ENCODE results near the gene ABHD3. TPM values are rescaled to one million over a fixed set of nuclear protein-coding genes. Genes with fewer than 3 reads are reported as not detected.
"Not testable (repeated sequence)": the region's sequence is repeated elsewhere in the genome, so short reads cannot be mapped to it uniquely, and the experiment has no call there.

The ABHD3 gene, protein sequence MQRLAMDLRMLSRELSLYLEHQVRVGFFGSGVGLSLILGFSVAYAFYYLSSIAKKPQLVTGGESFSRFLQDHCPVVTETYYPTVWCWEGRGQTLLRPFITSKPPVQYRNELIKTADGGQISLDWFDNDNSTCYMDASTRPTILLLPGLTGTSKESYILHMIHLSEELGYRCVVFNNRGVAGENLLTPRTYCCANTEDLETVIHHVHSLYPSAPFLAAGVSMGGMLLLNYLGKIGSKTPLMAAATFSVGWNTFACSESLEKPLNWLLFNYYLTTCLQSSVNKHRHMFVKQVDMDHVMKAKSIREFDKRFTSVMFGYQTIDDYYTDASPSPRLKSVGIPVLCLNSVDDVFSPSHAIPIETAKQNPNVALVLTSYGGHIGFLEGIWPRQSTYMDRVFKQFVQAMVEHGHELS
- total RNA-seq, result 50.5 and 53.6 TPM in 2 replicates

DNA sequence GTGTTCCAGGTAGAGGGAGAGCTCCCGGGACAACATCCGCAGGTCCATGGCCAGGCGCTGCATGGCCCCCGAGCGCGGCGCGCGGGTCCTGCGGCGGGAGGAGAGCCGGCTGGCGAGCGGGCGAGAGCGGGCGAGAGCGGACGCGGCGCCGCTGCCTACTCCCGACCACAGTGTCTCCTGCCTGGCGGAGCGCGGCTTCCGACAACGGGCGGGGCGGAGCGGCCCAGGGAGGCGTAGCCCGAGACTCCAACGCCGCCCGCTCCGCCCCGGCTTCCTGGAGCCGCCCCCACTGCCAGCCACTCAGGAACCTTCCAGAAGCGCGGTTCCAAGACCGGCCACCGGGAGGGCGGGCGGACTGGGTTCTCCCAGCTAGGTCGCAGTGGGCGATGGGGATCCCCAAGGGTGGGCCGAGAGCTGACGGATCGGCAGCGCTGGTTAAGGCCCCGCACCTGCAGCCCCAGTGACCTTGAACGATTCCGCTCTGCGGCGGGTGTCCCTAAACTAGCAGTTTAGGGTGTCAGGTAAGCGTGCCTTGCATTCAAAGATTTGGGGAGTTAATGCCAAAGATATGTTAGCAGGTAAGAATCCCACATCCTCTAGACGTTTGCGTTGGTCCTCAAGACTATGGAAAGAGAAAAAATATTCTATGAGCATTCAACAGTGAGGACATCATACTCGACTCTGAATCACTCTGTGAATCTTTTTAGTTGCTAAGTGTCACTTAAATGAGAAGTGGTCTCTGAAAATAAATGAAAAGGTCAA is at the start of gene ABHD3:
Gene ABHD3, minus strand, starts transcription at position 172 of the 762 bp plus-strand sequence. Its CDS starts 109 bp downstream, at position 63.
- intact Hi-C loops (cut with micrococcal nuclease), result loop anchor here (1.0 kb wide), 5 partner anchors 22 to 593 kb away; partner anchors contain the start of genes ESCO1, MIB1, ROCK1 and SNRPD1

DNA sequence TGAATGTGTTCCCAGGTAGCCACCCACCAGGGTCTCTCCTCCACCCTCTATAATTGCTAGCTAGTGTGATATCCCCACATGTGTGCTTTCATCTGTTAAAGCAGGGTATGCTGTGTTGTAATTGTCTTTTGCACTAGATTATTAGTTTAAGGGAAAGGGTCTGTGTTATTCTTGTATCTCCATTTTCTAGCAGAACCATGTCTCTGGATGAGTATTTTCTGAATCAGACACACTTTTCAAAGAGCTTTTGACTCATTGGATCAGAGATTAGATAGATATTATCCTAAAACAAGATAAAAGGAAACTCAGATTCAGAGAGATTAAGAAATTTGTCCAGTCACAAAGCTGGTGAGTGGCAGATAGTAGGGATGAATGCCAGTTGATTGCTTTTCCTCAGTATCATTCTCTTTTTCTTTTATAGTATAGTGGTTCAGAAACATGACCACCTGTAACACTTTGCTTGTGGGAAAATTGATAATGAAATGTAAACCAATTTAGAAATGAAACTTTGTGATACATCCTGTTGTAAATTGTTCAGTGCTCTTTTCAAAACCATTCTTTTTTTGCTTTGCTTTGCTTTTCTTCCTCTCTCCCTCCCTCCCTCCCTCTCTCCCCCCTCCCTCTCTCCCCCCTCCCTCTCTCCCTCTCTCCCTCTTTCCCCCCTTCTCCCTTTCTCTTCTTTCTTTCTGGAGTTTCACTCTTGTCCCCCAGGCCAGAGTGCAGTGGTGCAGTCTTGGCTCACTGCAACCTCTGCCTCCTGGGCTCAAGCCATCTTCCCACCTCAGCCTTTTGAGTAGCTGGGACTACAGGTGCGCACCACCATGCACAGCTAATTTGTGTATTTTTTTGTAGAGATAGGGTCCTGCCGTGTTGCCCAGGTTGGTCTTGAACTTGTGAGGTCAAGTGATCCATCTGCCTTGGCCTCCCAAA is 43.5 kb upstream of the ABHD3 start:
- intact Hi-C loops (cut with micrococcal nuclease), result loop anchor here (2.0 to 10.0 kb wide), 3 partner anchors 69 to 1837 kb away; partner anchors contain the start of genes NPC1 and RBBP8

DNA sequence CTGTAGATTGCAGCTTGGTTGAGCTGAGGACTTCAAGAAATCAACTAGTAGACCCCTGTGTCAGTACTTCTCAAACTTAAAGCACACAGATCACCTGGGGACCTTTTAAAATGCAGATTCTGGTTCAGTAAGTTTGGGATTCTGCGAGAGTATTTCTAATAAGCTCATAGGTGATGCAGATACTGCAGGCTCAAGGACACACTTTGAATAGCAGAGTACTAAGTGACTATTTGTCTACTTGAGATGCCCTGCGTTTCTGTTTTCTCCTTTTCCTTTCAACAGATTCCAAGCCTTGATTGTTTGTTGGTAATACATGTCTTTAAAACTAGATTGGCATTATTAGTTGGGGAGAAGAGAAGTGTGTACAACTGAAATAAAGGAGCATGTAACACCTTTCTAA is 42.7 kb upstream of the ABHD3 start:
- intact Hi-C loops (cut with micrococcal nuclease), result loop anchor here (2.0 to 10.0 kb wide), 3 partner anchors 68 to 1838 kb away; partner anchors contain the start of genes NPC1 and RBBP8

DNA sequence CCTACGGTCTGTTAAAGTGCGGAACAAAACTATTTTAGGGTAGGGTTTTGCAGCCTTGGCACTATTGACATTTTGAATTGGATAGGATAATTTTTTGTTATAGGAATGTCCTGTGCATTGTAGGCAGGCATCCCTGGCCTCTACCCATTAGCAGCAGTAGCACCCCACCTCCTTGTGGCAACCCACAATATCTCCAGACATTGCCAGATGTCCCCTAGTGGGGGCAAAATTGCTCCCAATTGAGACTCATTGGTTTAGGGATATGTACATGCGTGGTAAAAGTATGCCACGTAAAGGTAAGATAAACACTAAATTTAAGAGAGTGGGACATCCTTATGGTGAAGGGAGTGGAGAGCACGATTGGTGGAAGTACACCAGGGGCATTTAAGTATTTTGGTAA is 40.7 kb upstream of the ABHD3 start:
- intact Hi-C loops (cut with micrococcal nuclease), result loop anchor here (10.0 kb wide), 2 partner anchors 1190 to 1840 kb away; partner anchors contain the start of genes NPC1 and RBBP8

DNA sequence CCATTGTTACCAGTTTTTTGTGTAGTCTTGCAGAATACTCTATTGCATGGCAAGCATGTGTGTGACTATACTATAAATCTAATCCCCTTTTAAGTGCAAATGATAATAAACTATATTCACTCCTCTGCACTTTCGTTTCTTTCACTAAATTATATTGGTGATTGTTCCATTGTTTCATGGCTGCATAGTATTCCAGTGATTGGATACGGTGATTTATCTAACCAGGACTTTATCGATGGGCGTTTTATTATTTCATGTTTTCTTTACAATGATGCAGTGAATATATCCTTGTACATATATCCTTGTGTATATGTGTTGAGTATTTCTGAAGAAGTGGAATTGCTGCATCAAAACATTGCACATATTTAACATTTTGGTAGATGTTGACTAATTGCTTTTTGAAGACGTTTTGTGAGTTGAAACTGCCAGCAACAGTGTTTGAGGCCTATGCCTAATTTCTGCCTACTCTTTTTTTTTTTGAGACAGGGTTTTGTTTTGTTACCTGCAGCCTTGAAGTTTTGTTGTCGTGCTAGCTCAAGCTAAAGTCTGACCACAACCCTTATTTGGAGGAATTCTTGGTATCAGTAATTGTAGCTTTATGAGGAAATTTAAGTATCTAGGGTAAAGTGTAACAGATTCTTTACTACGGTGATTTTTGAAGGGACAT is 38.7 kb upstream of the ABHD3 start:
- intact Hi-C loops (cut with micrococcal nuclease), result loop anchor here (5.0 to 10.0 kb wide), 3 partner anchors 109 to 1842 kb away; partner anchors contain the start of genes NPC1 and RBBP8

DNA sequence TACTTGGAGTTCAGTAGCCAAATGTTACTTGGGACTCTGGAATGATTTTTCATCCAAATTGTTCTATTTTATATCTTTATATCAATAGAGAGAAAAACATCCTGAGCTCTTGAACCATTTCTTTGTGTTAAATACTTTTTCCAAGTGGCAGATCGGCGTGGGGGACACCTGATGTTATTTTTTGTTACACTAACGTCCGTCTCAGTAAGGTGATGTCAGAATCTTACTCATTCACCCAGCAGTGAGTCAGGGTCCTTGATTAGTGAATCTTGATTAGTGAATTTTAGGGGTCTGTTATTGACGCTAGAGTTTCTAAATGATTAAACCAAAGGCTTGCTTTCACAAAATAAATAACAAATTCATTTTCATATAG is 37.7 kb upstream of the ABHD3 start:
- intact Hi-C loops (cut with micrococcal nuclease), result loop anchor here (5.0 to 10.0 kb wide), 3 partner anchors 110 to 1842 kb away; partner anchors contain the start of genes NPC1 and RBBP8

DNA sequence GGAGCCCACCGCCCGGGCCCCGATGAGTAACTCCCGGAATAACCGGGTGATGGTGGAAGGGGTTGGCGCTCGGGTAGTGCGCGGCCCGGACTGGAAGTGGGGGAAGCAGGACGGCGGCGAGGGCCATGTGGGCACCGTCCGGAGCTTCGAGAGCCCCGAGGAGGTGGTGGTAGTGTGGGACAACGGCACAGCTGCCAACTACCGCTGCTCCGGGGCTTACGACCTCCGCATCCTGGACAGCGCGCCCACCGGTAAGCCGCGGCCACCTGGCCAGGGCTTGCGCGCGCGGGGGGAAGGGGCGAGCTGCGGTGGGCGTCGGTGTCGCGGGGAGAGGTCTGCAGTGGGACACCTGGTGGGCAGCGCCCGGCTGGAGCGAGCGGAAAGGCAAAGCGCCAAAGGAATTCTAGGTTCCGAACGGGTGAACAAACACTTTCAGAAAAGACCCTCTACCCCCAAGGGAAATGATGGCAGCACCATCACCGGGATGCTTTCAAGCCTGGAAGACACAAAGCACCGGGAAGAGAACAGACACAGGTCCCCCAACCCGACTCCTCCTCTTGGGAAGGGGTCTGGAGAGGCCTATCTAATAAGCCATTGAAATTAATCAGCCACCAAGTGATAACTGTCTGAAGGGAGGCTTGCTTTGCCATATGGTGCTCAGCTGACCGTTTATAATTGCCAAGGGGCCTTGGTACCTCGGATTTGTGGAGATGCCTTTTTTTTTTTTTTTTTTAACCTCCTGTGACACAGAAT is 37.2 kb upstream of the ABHD3 start:
- intact Hi-C loops (cut with micrococcal nuclease), result loop anchor here (2.0 to 10.0 kb wide), 5 partner anchors 59 to 1843 kb away; partner anchors contain the start of genes NPC1, RBBP8 and ROCK1

DNA sequence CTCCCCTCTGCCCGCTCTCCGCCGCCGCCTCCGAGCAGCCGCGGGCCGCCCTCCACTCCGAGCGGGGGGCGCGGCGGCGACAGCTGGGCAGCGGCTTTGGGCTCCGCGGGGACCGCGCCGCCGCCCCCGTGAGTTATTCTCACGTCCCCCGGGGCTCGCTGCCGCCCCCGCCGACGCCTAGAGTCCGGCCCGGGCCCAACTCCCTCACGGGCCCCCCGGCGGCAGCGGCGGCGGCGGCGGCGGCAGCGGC is 36.7 kb upstream of the ABHD3 start:
- intact Hi-C loops (cut with micrococcal nuclease), result loop anchor here (2.0 to 10.0 kb wide), 5 partner anchors 58 to 1844 kb away; partner anchors contain the start of genes NPC1, RBBP8 and ROCK1

DNA sequence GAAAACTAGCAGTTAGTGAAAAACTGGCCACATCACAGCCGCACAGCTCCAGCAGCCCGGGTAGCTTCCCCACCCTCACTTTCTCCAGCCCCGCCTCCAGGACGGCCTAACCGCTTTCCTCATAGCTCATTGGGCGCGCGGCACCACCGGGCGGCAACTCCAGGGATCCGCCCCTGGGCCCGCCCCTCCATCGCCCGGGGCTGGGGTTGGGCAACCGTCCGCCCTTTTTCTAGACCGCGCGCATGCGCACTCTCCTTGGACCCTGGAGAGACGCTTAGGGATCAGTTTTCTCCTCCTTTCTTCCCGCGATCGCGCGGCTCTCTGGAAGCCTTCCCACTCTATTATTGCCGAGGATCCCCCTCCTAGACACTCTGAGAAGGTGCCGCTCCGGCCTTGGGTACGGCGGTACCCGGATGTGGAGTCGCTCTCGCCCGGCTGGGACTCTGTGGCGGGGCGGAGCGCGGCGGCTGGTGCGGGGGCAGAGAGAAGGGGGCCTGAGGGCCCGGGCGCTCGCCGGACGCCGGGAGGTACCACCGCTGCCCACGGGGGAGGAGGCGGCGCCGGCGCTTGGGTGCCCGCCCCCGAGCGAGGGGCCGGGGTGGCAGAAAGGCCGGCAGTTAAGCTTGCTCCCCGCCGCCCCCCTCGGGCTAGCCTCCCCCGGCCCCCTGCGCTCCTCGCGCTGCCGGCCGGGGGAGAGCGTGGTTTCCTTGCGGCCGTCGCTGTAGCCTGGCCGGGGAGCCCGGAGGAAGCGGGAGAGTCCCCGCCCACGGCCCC is 36.2 kb upstream of the ABHD3 start, which contains the start of gene MIB1:
Gene MIB1, plus strand, starts transcription at position 255 of the 774 bp plus-strand sequence. CDS start 792 bp downstream, outside the sequence.
- intact Hi-C loops (cut with micrococcal nuclease), result loop anchor here (1.0 to 10.0 kb wide), 8 partner anchors 36 to 1844 kb away; partner anchors contain the start of genes ABHD3, ESCO1, NPC1 and RBBP8

DNA sequence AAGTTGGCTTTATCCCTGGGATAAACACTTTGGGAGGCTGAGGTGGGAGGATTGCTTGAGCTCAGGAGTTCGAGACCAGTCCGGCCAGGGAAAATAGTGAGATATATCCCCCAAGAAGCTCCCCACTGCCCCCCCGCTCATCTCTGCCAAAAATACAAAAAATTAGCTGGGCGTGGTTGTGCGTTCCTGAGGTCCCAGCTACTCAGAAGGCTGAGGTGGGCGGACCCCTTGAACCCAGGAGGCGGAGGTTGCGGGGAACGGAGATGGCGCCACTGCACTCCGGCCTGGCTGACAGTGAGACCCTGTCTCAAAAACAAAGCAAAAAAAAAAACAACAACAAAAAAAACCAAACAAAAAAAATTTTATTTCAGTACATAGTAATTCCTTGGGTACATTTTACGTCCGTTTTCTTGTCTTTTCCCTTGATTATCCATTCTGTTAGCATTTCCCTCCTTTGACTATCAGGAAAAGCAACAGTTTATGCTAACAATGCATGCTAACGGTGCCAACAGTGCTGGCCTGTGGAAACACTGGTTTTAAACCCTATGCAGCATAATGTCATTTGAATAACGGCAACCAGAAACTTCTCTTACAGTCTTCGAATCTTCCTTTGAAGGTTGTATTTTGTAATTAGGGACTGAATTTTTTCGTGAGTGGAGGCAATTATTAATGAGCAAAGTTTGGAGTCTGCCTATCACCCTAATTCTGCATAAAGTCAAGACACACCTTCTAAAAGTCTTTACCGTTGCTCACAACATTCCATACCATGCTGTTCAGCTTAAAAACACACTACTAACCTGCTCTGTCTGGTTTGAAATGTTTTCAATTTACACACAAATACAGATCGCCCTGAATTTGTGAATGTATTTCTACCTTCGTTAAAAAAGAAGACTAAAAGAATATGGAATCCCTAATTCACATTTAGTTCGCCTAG is 35.3 kb upstream of the ABHD3 start:
- intact Hi-C loops (cut with micrococcal nuclease), result loop anchor here (1.0 to 10.0 kb wide), 8 partner anchors 36 to 1845 kb away; partner anchors contain the start of genes ABHD3, ESCO1, NPC1 and RBBP8

DNA sequence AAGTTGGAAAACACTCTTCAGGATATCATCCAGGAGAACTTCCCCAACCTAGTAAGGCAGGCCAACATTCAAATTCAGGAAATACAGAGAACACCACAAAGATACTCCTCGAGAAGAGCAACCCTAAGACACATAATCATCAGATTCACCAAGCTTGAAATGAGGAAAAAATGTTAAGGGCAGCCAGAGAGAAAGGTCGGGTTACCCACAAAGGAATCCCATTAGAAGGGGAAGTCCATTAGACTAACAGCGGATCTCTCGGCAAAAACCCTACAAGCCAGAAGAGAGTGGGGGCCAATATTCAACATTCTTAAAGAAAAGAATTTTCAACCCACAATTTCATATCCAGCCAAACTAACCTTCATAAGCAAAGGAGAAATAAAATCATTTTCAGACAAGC is 32.4 kb upstream of the ABHD3 start:
- intact Hi-C loops (cut with micrococcal nuclease), result not testable (repeated sequence)

DNA sequence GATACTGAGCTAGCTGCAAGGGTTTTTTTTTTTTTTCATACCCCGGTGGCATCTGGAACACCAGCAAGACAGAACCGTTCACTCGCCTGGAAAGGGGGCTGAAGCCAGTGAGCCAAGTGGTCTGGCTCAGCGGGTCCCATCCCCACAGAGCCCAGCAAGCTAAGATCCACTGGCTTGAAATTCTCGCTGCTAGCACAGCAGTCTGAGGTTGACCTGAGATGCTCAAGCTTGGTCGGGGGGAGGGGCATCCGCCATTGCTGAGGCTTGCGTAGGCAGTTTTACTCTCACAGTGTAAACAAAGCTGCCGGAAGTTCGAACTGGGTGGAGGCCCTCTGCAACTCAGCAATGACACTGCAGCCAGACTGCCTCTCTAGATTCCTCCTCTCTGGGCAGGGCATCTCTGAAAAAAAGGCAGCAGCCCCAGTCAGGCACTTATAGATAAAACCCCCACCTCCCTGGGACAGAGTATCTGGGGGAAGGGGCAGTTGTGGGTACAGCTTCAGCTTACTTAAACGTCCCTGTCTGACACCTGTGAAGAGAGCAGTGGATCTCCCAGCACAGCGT is 31.0 kb upstream of the ABHD3 start:
- intact Hi-C loops (cut with micrococcal nuclease), result no loop called here

DNA sequence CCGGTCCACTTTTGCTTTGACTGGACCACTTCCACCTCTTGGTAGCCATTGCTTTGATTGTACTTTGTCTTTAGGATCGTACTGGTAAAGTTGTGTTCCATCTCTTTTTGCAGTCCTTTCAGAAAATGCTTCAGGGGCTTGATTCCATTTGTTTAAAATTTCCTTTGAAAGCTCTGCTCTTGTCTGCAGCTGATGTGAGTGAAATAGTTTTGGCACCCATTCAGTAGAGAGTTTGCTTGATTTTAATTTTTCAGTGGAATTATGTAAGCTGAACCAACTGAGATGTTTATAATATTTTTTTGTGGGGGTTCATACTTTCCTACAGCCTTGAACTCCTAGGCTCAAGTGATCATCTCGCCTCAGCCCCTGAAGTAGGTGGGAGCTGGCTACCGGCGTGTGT is 28.4 kb upstream of the ABHD3 start:
- intact Hi-C loops (cut with micrococcal nuclease), result no loop called here

DNA sequence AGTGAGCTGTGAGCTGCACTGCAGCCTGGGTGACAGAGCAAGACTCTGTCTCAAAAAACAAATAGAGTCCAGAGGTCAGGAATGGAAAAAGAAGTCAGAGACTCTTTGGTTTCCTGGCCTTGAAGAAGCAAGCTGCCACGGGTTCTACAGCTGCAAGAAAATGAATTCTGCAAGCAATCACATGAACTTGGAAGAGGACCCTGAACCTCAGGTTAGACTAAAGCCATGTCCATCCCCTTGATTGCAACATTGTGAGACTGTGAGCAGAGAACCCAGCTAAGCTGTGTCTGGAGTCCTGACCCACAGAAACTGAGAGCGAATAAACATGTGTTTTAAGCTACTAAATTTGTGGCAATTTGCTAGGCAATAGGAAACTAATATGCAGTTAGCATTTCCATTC is 23.1 kb upstream of the ABHD3 start:
- intact Hi-C loops (cut with micrococcal nuclease), result no loop called here

DNA sequence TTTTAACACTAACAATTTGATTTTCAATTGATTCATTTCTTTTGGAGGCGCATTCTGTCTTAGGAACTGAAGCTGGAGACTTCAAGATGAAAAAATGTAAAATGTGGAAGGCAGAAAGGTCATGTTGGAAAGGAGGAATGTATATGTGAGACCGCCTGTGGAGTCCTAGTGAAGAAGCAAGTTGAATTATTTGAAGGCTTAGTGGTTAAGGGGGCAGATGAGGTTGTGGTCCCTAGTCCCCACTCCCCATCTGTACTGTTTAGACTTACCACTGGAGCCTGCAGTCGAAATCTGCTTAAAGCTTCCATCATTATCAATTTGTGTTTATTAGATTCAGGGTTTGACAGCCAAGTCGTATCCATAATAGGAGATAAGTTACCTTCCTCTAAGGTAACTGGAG is 20.6 kb upstream of the ABHD3 start:
- intact Hi-C loops (cut with micrococcal nuclease), result no loop called here

DNA sequence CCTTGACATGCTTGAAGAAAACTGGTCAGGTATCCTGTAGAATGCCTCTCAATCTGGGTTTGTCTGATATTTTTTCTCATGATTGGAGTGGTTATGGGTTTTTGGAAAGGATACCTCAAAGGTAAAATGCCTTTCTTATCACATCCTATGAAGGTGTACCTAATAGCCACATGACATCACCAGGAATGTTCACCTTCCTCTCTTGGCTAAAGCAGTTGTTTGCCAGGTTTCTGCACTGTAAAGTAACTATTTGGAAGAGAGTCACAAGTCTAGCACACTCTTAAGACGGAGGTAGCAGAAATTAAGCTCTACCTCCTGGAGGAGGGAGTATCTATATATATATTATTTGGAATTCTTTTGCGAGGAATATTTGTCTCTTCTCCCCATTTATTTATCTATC is 18.1 kb upstream of the ABHD3 start:
- intact Hi-C loops (cut with micrococcal nuclease), result no loop called here

DNA sequence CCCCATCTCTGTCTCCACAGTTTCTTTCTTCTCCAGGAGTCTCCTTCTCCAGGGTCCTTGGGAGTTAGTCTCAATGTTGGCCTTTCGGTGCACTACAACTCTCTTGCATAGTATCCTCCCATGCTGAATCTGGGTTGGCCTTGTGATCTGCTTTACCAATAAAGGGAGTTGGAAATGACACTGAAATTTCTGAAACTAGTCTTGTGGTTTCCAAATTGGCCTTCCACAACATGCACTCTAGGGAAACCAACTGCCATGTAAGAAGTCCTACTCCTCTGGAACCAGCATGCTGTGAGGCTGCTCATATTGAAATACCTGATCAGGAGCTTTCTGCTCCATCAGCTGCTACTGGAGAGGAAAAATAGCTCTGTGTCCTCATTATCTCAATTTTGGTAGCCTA is 9.9 kb upstream of the ABHD3 start:
- intact Hi-C loops (cut with micrococcal nuclease), result no loop called here
